ENCODE data around the gene BUD13.

GRCh38 chr11:116710001-116710674 lies 62.6 kb downstream of the BUD13 start:
- TF ChIP-seq CTCF (optimal IDR thresholded peaks at IDR 0.05 in 1 of 3, IDR thresholded peaks at IDR 0.05 in 1 of 3, conservative IDR thresholded peaks at IDR 0.05 in 1 of 3; ENCODE audit: extremely low read depth in 1 of 3, insufficient read depth in 2 of 3, low read length in 3 of 3) (no peak), EZH2 (IDR thresholded peaks at IDR 0.05; ENCODE audit: low read length) (no peak)
